ENCODE data around the gene EPS15. TPM values are rescaled to one million over a fixed set of nuclear protein-coding genes. Genes with fewer than 3 reads are reported as not detected.

EPS15 gene
- total and polyA plus RNA-seq, 2 experiments from 2014 or later = 31.0 to 76.5 TPM

- Histone ChIP-seq H2AFZ (no peak overlapping the region), H3K36me3 (ENCODE audit: insufficient read depth) (peaks cover 6% of the 10 kb centered on the region; the same call in 1 of the 2 replicates), H3K27me3 (ENCODE audit: insufficient read depth) (no peaks in the 10 kb centered on the region), H3F3A (replicated peaks; ENCODE audit: low read depth) (no peaks in the 10 kb centered on the region), H3K4me1 (ENCODE audit: insufficient read depth) (no peaks in the 10 kb centered on the region), H3K79me2 (replicated peaks; ENCODE audit: insufficient read depth) (no peaks in the 10 kb centered on the region), H3K4me3 (no peak overlapping the region), H3K9me2 (ENCODE audit: insufficient read depth) (no peaks in the 10 kb centered on the region), H4K20me1 (replicated peaks; ENCODE audit: insufficient read depth) (no peaks in the 10 kb centered on the region), H3K27ac (ENCODE audit: low read depth) (no peak overlapping the region), H3K4me2 (no peak overlapping the region)
- Mint-ChIP-seq H3K4me3 (no peak overlapping the region), H3K36me3 (ENCODE audit: low read depth) (peaks cover 46% of the 10 kb centered on the region), H3K9me3 (no peaks in the 10 kb centered on the region), H3K27ac (no peak overlapping the region), H3K4me1 (no peaks in the 10 kb centered on the region; the same call in 2 of the 3 replicates), H3K27me3 (ENCODE audit: insufficient read depth, low read depth, poor library complexity) (peaks cover 2% of the 10 kb centered on the region)
- ATAC-seq = no peak
- DNase-seq (ENCODE audit: low spot score) = no peak
- TF ChIP-seq ZNF114 (CRISPR knock-in tag; IDR thresholded peaks at IDR 0.05) (no peak), POLR2AphosphoS5 (IDR thresholded peaks at IDR 0.05; ENCODE audit: low read depth) (no peak), ZNF462 (CRISPR knock-in tag; IDR thresholded peaks at IDR 0.05) (no peak), STAT1 (IDR thresholded peaks at IDR 0.05; ENCODE audit: unreplicated experiment) (no peak), EZH2phosphoT487 (IDR thresholded peaks at IDR 0.05; ENCODE audit: unreplicated experiment) (no peak)
These were observed 159.2 kb downstream of the EPS15 start for GRCh38 chr1:51359879-51360278.

DNA sequence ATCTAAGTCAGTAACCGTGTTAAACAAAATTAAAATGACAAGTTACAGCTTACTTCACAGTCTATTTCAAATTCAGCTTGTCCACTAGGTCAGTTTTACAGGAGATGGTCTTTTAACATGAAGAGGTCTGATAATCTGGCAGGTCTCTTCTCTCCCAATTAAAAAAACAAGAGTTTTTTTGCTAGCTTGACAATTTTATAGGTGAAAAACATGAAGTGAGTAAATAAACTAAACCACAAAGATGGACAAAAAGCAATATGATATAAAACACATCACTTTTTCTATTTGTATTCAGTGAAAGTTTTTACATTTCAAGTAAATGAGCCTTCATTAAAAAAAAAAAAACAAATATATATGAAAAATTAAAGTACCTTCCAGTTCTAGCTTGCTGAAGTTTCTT lies 163.7 kb downstream of the EPS15 start:
- Histone ChIP-seq H3F3A (replicated peaks; ENCODE audit: low read depth) (no peaks in the 10 kb centered on the region), H3K27ac (ENCODE audit: low read depth) (no peak overlapping the region), H3K4me3 (no peak overlapping the region), H3K4me1 (ENCODE audit: insufficient read depth) (no peaks in the 10 kb centered on the region), H3K9me2 (ENCODE audit: insufficient read depth) (no peaks in the 10 kb centered on the region), H3K36me3 (ENCODE audit: insufficient read depth) (0 out of 2 replicates have a peak, but pooled peaks cover 7% of the 10 kb centered on the region), H3K4me2 (no peak overlapping the region), H4K20me1 (replicated peaks; ENCODE audit: insufficient read depth) (no peaks in the 10 kb centered on the region), H2AFZ (no peak overlapping the region), H3K27me3 (ENCODE audit: insufficient read depth) (no peaks in the 10 kb centered on the region), H3K79me2 (replicated peaks; ENCODE audit: insufficient read depth) (no peaks in the 10 kb centered on the region)
- no peak for DNase-seq (ENCODE audit: low spot score)
- no peaks in the 10 kb centered on the region for H3K4me1 Mint-ChIP-seq
- no peaks in the 10 kb centered on the region for H3K9me3 Mint-ChIP-seq
- peaks cover 29% of the 10 kb centered on the region; the same call in 2 of the 3 replicates for H3K36me3 Mint-ChIP-seq (ENCODE audit: low read depth)
- H3K4me3 Mint-ChIP-seq = no peak overlapping the region
- H3K27ac Mint-ChIP-seq = no peak overlapping the region
- peaks cover 2% of the 10 kb centered on the region for H3K27me3 Mint-ChIP-seq (ENCODE audit: insufficient read depth, low read depth, poor library complexity)
- ATAC-seq = no peak
- TF ChIP-seq ZNF331 (CRISPR knock-in tag; IDR thresholded peaks at IDR 0.05; ENCODE audit: low read depth) (no peak), ZNF462 (CRISPR knock-in tag; IDR thresholded peaks at IDR 0.05) (no peak), ZNF114 (CRISPR knock-in tag; IDR thresholded peaks at IDR 0.05) (no peak)
